NCI-H1436 treated with DMSO at 0.1 percent for 48 hours (cell line): Measurements from ENCODE around the gene PIK3C2G.

Experiments used
- DNase-seq: peaks from one replicate; lab custom pipeline; 2025; lab: John Stamatoyannopoulos, UW

Gene PIK3C2G

GRCh38 chr12:18280728-18281127 is 19.4 kb downstream of the PIK3C2G start:
- DNase-seq: no peak

GRCh38 chr12:18281941-18282340 is 20.6 kb downstream of the PIK3C2G start:
- no peak for DNase-seq

- DNase-seq: no peak
Measured at GRCh38 chr12:18283831-18284230, 22.5 kb downstream of the PIK3C2G start.

- DNase-seq: no peak
Measured at GRCh38 chr12:18284386-18284785, 23.1 kb downstream of the PIK3C2G start.

GRCh38 chr12:18285161-18285560 is 23.8 kb downstream of the PIK3C2G start:
- DNase-seq: no peak

GRCh38 chr12:18290386-18290785 is 29.1 kb downstream of the PIK3C2G start:
- DNase-seq: no peak

GRCh38 chr12:18294889-18295288 is 33.6 kb downstream of the PIK3C2G start:
- no peak for DNase-seq

- DNase-seq: no peak
Measured at GRCh38 chr12:18296201-18296908, 35.0 kb downstream of the PIK3C2G start.

- no peak for DNase-seq
Measured at GRCh38 chr12:18296909-18297280, 35.6 kb downstream of the PIK3C2G start.

GRCh38 chr12:18297902-18298301 is 36.6 kb downstream of the PIK3C2G start:
- DNase-seq: no peak

- no peak for DNase-seq
Measured at GRCh38 chr12:18302809-18303430, 41.6 kb downstream of the PIK3C2G start.

- no peak for DNase-seq
Measured at GRCh38 chr12:18304609-18305008, 43.3 kb downstream of the PIK3C2G start.

GRCh38 chr12:18306311-18306710 is 45.0 kb downstream of the PIK3C2G start:
- no peak for DNase-seq

GRCh38 chr12:18313306-18313705 is 52.0 kb downstream of the PIK3C2G start:
- DNase-seq: no peak

- no peak for DNase-seq
Measured at GRCh38 chr12:18320036-18320617, 58.8 kb downstream of the PIK3C2G start.

GRCh38 chr12:18320976-18321375 is 59.7 kb downstream of the PIK3C2G start:
- no peak for DNase-seq

GRCh38 chr12:18323159-18323558 is 61.8 kb downstream of the PIK3C2G start:
- DNase-seq: no peak

GRCh38 chr12:18327036-18327435 is 65.7 kb downstream of the PIK3C2G start:
- DNase-seq: no peak

- DNase-seq: no peak
Measured at GRCh38 chr12:18332173-18332572, 70.9 kb downstream of the PIK3C2G start.

GRCh38 chr12:18339633-18340032 is 78.3 kb downstream of the PIK3C2G start:
- no peak for DNase-seq

GRCh38 chr12:18340186-18340585 is 78.9 kb downstream of the PIK3C2G start:
- no peak for DNase-seq

GRCh38 chr12:18340786-18341185 is 79.5 kb downstream of the PIK3C2G start:
- no peak for DNase-seq

GRCh38 chr12:18343708-18344107 is 82.4 kb downstream of the PIK3C2G start:
- no peak for DNase-seq
